Subcutaneous abdominal adipose tissue (tissue), 5 donors: Measurements from ENCODE around the gene TP53I3.
"Not testable (repeated sequence)": the region's sequence is repeated elsewhere in the genome, so short reads cannot be mapped to it uniquely, and the experiment has no call there.

Experiments
- H3K27ac ChIP-seq: one replicate; pipeline ENCODE4 v1.7.0; 2013; ENCODE audit warnings: low read depth, mild to moderate bottlenecking, inconsistent platforms, low read length, moderate library complexity
- H3K27me3 ChIP-seq, 5 donors: one replicate each; pipeline ENCODE4 v1.7.0; 2013; ENCODE audit warnings: low read length in 5 of 5, inconsistent platforms in 1 of 5; ENCODE audit not compliant: control insufficient read depth in 5 of 5, insufficient read depth in 4 of 5
- H3K36me3 ChIP-seq, 5 donors: one replicate each; pipeline ENCODE4 v1.7.0; 2013; ENCODE audit warnings: low read length in 5 of 5; ENCODE audit not compliant: control insufficient read depth in 5 of 5, insufficient read depth in 5 of 5
- H3K4me1 ChIP-seq, 5 donors: one replicate each; pipeline ENCODE4 v1.7.0; 2013; ENCODE audit warnings: low read length in 5 of 5, mild to moderate bottlenecking in 3 of 5, moderate library complexity in 1 of 5; ENCODE audit not compliant: control insufficient read depth in 5 of 5, insufficient read depth in 5 of 5
- H3K4me3 ChIP-seq, 5 donors: one replicate each; pipeline ENCODE4 v1.7.0; 2013; ENCODE audit warnings: low read length in 5 of 5, low read depth in 1 of 5
- H3K9ac ChIP-seq, 5 donors: one replicate each; pipeline ENCODE4 v1.7.0; 2013; ENCODE audit warnings: low read length in 5 of 5, mild to moderate bottlenecking in 4 of 5, moderate library complexity in 3 of 5
- H3K9me3 ChIP-seq, 5 donors: one replicate each; pipeline ENCODE4 v1.7.0; 2013; ENCODE audit warnings: low read length in 5 of 5; ENCODE audit not compliant: control insufficient read depth in 5 of 5
- donor health status: healthy.
- donor health status: healthy.
- donor health status: healthy.
- donor health status: healthy.
- donor health status: healthy.

Gene TP53I3

GRCh38 chr2:24115057-24115456 lies 30.4 kb upstream of the TP53I3 start:
- Histone ChIP-seq H3K36me3 (peaks cover 0 to 10% (median 3%) of the 10 kb centered on the region in 5 donors), H3K9me3 (peaks cover 0 to 5% (median 3%) of the 10 kb centered on the region in 5 donors), H3K27ac (no peak overlapping the region), H3K27me3 (no peaks in the 10 kb centered on the region), H3K4me3 (no peak overlapping the region), H3K4me1 (peaks cover 0 to 3% (median 0%) of the 10 kb centered on the region in 5 donors), H3K9ac (no peak overlapping the region)

- Histone ChIP-seq H3K4me1 (peaks cover 0 to 5% (median 0%) of the 10 kb centered on the region in 5 donors), H3K36me3 (peaks cover 0 to 5% (median 0%) of the 10 kb centered on the region in 5 donors), H3K27me3 (no peaks in the 10 kb centered on the region), H3K27ac (no peak overlapping the region), H3K4me3 (no peak overlapping the region), H3K9me3 (peaks cover 0 to 5% (median 3%) of the 10 kb centered on the region in 5 donors), H3K9ac (no peak overlapping the region)
Observed at GRCh38 chr2:24111407-24111901, 26.8 kb upstream of the TP53I3 start.

GRCh38 chr2:24110660-24111303 lies 26.1 kb upstream of the TP53I3 start:
- H3K9ac ChIP-seq: no peak overlapping the region
- no peaks in the 10 kb centered on the region for H3K27me3 ChIP-seq
- peaks cover 0 to 5% (median 3%) of the 10 kb centered on the region in 5 donors for H3K9me3 ChIP-seq
- no peak overlapping the region for H3K4me3 ChIP-seq
- no peak overlapping the region for H3K27ac ChIP-seq
- peaks cover 0 to 5% (median 0%) of the 10 kb centered on the region in 5 donors for H3K36me3 ChIP-seq
- peaks cover 0 to 5% (median 0%) of the 10 kb centered on the region in 5 donors for H3K4me1 ChIP-seq

- not testable (repeated sequence) for H3K9ac ChIP-seq, H3K4me3 ChIP-seq, H3K27ac ChIP-seq, H3K27me3 ChIP-seq, H3K9me3 ChIP-seq, H3K36me3 ChIP-seq, H3K4me1 ChIP-seq
Observed at GRCh38 chr2:24109431-24109830, 24.8 kb upstream of the TP53I3 start.

GRCh38 chr2:24107336-24107735 lies 22.7 kb upstream of the TP53I3 start:
- Histone ChIP-seq H3K4me3 (no peak overlapping the region), H3K9ac (no peak overlapping the region), H3K4me1 (peaks cover 0 to 5% (median 0%) of the 10 kb centered on the region in 5 donors), H3K36me3 (peaks cover 0 to 16% (median 9%) of the 10 kb centered on the region in 5 donors), H3K9me3 (peaks cover 0 to 3% (median 0%) of the 10 kb centered on the region in 5 donors), H3K27ac (no peak overlapping the region), H3K27me3 (no peaks in the 10 kb centered on the region)

GRCh38 chr2:24106786-24107185 lies 22.2 kb upstream of the TP53I3 start:
- peaks cover 0 to 18% (median 9%) of the 10 kb centered on the region in 5 donors for H3K36me3 ChIP-seq

GRCh38 chr2:24105816-24106215 lies 21.2 kb upstream of the TP53I3 start:
- peaks cover 0 to 3% (median 0%) of the 10 kb centered on the region in 5 donors for H3K9me3 ChIP-seq
- H3K4me3 ChIP-seq: no peak overlapping the region
- H3K27ac ChIP-seq: no peak overlapping the region
- no peaks in the 10 kb centered on the region for H3K27me3 ChIP-seq
- H3K4me1 ChIP-seq: peaks cover 0 to 5% (median 0%) of the 10 kb centered on the region in 5 donors
- peaks cover 0 to 18% (median 9%) of the 10 kb centered on the region in 5 donors for H3K36me3 ChIP-seq
- H3K9ac ChIP-seq: no peak overlapping the region

More at GRCh38 chr2:24106786-24107185, 22.2 kb upstream of the TP53I3 start:
- Histone ChIP-seq H3K4me3 (no peak overlapping the region), H3K9me3 (peaks cover 0 to 3% (median 0%) of the 10 kb centered on the region in 5 donors), H3K4me1 (peaks cover 0 to 5% (median 0%) of the 10 kb centered on the region in 5 donors), H3K27me3 (no peaks in the 10 kb centered on the region), H3K27ac (no peak overlapping the region), H3K9ac (no peak overlapping the region)

GRCh38 chr2:24104906-24105305 lies 20.3 kb upstream of the TP53I3 start:
- Histone ChIP-seq H3K27ac (no peak overlapping the region), H3K9ac (no peak overlapping the region), H3K4me1 (peaks cover 0 to 5% (median 0%) of the 10 kb centered on the region in 5 donors), H3K4me3 (no peak overlapping the region), H3K27me3 (no peaks in the 10 kb centered on the region), H3K9me3 (peaks cover 0 to 3% (median 0%) of the 10 kb centered on the region in 5 donors), H3K36me3 (peaks cover 0 to 18% (median 9%) of the 10 kb centered on the region in 5 donors)

- H3K4me3 ChIP-seq: no peak overlapping the region
- H3K36me3 ChIP-seq: peaks cover 0 to 18% (median 9%) of the 10 kb centered on the region in 5 donors
- peaks cover 0 to 3% (median 0%) of the 10 kb centered on the region in 5 donors for H3K9me3 ChIP-seq
- H3K4me1 ChIP-seq: peaks cover 0 to 5% (median 0%) of the 10 kb centered on the region in 5 donors
- no peak overlapping the region for H3K27ac ChIP-seq
- H3K9ac ChIP-seq: no peak overlapping the region
- no peaks in the 10 kb centered on the region for H3K27me3 ChIP-seq
Observed at GRCh38 chr2:24104110-24104650, 19.5 kb upstream of the TP53I3 start.

GRCh38 chr2:24102677-24103076 lies 18.0 kb upstream of the TP53I3 start:
- H3K27ac ChIP-seq: no peak overlapping the region
- peaks cover 0 to 3% (median 0%) of the 10 kb centered on the region in 5 donors for H3K9me3 ChIP-seq
- H3K36me3 ChIP-seq: peaks cover 0 to 18% (median 9%) of the 10 kb centered on the region in 5 donors
- no peak overlapping the region for H3K4me3 ChIP-seq
- H3K9ac ChIP-seq: no peak overlapping the region
- H3K4me1 ChIP-seq: peaks cover 0 to 5% (median 0%) of the 10 kb centered on the region in 5 donors
- no peaks in the 10 kb centered on the region for H3K27me3 ChIP-seq
